Activated CD4-positive, alpha-beta T cell treated with anti-CD3 and anti-CD28 coated beads for 48 hours (primary cell): ENCODE results near the gene RTEL1.

ENCODE experiments used
- DNase-seq: peaks from one replicate; pipeline ENCODE4 v3.0.0-alpha.2; 2020

RTEL1 gene

GRCh38 chr20:63732118-63733095, 74.3 kb downstream of the RTEL1 start:
- DNase-seq, result no peak

- no peak for DNase-seq
These were observed 75.0 kb downstream of the RTEL1 start for GRCh38 chr20:63733117-63733516.

DNA sequence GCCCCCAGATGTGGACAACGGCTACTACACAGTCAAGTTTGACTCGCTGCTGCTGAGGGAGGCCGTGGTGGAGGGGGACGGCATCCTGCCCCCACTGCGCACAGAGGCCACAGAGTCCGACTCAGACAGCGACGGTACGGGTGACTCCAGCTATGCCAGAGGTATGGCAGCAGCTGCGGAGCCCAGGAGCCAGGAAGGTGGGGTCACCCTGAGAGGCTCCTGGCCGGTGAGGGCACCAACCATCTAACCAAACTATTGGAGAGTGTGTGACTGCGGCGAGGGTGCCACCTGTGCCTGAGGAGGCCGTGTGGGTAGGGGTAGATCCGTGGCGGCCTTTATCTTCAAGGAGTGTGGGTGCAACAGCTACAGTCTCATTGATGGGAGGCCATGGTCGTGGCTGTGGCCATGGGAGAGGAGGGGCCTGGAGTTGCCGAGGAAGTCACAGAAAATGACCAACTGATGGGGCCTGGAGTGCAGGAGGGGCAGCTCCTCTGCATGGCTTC, 75.5 kb downstream of the RTEL1 start:
- no peak for DNase-seq

GRCh38 chr20:63734111-63734945, 76.2 kb downstream of the RTEL1 start:
- no peak for DNase-seq

DNA sequence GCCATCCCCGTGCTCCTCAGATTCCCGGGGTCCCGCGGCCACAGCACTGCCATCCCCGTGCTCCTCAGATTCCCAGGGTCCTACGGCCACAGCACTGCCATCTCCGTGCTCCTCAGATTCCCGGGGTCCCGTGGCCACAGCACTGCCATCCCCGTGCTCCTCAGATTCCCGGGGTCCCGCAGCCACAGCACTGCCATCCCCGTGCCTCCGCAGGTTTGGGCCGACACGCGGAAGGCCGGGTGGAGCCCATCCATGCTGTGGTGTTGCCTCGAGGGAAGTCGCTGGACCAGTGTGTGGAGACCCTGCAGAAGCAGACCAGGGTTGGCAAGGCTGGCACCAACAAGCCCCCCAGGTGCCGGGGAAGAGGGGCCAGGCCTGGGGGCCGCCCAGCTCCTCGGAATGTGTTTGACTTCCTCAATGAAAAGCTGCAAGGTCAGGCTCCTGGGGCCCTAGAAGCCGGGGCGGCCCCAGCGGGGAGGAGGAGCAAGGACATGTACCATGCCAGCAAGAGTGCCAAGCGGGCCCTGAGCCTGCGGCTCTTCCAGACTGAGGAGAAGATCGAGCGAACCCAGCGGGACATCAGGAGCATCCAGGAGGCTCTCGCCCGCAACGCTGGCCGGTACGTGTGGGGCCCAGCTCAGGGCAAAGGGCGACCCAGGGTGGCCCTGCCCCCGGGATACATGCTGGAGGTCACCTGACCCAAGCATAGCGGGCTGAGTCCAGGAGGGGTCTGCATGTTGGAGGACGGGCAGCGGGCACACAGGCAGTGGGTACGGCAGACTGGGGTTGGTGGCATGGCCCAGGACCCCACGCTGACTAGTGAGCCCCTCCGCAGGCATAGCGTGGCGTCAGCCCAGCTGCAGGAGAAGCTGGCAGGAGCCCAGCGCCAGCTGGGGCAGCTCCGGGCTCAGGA, 77.1 kb downstream of the RTEL1 start:
- no peak for DNase-seq

DNA sequence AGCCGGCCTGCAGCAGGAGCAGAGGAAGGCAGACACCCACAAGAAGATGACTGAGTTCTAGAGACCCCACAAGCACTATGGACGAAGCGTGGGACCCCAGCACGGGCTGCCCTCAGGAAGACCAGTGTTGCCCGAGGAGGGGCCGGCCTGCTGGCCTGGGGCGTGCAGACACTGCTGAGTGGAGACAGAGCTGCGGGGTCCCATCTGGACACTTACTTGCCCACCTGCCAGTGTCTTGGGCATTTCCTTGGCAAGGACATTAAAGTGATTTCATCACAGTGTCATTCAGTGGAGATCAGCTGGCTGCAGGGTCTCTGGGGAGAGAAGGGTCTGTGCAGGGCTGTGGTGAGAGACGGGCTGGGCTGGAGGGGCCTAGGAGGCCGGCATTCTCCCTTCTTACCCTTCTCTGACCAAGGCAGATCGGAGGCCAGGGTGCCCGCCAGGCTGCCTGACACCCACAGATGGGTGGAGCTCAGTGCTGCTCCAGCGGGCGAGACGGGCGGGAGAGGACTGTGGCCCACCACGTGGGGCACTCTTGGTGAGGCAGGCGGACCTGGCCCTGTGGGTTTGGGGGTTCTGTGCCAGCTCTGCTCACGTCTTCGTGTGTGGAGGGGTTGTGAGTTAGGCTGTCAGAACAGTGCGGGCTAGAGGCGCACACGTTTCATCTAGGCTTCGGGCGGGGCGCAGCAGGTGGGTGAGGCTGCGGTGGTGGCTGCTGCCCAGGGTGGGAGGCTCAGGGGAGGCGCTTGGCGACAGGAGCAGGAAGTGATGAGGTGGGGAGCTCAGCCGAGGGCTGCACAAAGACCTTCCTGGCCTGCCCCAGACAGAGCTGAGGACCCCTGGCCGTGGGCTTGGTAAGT, 78.0 kb downstream of the RTEL1 start, which contains the start of gene LIME1:
Gene LIME1, plus strand, starts transcription at position 806 of the 860 bp plus-strand sequence. CDS start 886 bp downstream, outside the sequence.
- peak; percentile 66 for DNase-seq

GRCh38 chr20:63736893-63737694, 79.0 kb downstream of the RTEL1 start:
- DNase-seq, result peak; percentile 63

DNA sequence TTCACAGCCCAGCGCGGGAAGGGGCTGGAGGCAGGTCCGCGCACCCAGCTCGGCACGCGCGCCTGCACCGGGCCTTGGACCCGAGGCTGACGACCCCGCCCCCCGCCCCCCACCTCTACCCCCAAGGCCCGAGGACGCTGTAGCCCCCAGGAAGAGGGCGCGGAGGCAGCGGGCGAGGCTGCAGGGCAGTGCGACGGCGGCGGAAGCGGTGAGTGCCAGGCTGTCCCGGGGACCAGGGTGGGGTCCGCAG, 79.5 kb downstream of the RTEL1 start:
- DNase-seq, result no peak

- DNase-seq, result no peak
These were observed 80.0 kb downstream of the RTEL1 start for GRCh38 chr20:63737945-63738686.

DNA sequence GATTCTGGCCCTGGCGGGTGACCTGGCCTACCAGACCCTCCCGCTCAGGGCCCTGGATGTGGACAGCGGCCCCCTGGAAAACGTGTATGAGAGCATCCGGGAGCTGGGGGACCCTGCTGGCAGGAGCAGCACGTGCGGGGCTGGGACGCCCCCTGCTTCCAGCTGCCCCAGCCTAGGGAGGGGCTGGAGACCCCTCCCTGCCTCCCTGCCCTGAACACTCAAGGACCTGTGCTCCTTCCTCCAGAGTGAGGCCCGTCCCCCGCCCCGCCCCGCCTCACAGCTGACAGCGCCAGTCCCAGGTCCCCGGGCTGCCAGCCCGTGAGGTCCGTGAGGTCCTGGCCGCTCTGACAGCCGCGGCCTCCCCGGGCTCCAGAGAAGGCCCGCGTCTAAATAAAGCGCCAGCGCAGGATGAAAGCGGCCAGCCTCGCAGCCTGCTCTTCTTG, 80.6 kb downstream of the RTEL1 start:
- peak; percentile 54 for DNase-seq

GRCh38 chr20:63739130-63740069, 81.3 kb downstream of the RTEL1 start, which contains the start of gene SLC2A4RG:
Gene SLC2A4RG, plus strand, starts transcription at chr20:63739776. Its CDS starts 137 bp downstream, at chr20:63739913.
- peak; percentile 69 for DNase-seq

DNA sequence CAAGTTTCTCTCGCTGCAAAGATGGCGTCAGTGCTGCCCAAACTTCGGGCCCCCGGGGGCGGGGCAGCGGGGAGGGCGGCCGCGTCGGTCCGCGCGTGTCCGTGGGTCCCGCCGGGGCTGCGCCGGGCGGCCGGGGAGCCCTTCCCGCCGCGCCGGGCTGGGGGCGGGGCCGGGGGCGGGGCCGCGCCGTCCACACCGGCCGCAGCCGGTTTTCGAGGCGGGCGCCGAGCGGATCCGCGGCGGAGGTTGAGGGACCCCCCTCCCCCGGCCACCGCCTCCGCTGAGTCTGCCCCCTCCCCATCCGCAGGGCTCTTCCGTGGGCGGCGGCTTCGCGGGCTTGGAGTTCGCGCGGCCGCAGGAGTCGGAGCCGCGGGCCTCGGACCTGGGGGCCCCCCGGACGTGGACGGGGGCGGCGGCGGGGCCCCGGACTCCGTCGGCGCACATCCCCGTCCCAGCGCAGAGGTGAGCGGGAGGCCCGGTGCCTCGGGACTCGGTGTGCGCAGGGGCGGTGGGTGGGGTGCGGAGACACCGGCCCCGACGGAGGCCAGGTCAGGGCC, 82.0 kb downstream of the RTEL1 start:
- peak; percentile 46 for DNase-seq

- DNase-seq, result peak; percentile 52
These were observed 82.7 kb downstream of the RTEL1 start for GRCh38 chr20:63740627-63741353.

DNA sequence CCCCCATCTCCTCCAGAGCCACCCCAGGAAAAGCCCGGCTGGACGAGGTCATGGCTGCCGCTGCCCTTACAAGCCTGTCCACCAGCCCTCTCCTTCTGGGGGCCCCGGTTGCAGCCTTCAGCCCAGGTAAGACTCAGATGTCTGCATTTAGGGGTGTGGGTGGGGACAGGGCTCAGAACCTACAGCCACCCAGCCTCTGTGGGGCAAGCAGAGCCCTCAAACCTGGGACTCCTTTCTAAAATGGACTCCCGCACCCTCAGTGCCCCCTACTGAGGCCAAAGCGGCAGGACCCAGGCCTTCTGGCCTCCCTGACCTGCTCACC, 83.2 kb downstream of the RTEL1 start:
- no peak for DNase-seq

DNA sequence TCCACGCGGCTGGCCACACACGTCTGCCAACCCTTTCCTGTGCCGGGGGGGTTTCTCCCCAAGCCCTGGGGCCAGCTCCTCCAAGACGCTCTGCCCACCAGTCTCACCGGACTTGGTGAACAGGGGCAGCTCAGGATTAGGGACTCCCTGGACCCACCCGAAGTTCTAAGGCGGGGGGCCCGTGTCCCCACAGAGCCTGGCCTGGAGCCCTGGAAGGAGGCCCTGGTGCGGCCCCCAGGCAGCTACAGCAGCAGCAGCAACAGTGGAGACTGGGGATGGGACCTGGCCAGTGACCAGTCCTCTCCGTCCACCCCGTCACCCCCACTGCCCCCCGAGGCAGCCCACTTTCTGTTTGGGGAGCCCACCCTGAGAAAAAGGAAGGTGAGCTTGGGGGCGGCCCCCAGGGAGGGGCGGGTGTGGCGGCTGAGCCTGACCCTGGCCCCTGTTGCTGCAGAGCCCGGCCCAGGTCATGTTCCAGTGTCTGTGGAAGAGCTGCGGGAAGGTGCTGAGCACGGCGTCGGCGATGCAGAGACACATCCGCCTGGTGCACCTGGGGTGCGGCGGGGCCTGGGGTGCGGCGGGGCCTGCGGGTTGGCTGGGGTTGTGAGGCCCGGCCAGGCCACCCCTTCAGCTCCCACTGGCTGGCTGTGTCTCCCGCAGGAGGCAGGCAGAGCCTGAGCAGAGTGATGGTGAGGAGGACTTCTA, 83.7 kb downstream of the RTEL1 start:
- DNase-seq, result no peak

GRCh38 chr20:63742381-63743024, 84.4 kb downstream of the RTEL1 start:
- DNase-seq, result no peak
